GM19467 (cell line): ENCODE data around the gene CDX2.
A peak's percentile ranks its signal among the peaks of the same experiment; 100 is the strongest.
"Not testable (repeated sequence)": the region's sequence is repeated elsewhere in the genome, so short reads cannot be mapped to it uniquely, and the experiment has no call there.

Experiments
- ATAC-seq: cut with Tn5 transposase; IDR thresholded peaks from one replicate; pipeline ENCODE4 v1.9.1; 2021; ENCODE audit warnings: mild to moderate bottlenecking, moderate library complexity; ENCODE audit not compliant: unreplicated experiment

Gene CDX2

GRCh38 chr13:27969082-27969865, at the start of gene CDX2:
Gene CDX2 (minus strand): TSS chr13:27969315. CDS start chr13:27969006, 309 bp downstream.
- no peak for ATAC-seq

- ATAC-seq: no peak
Observed at GRCh38 chr13:28014301-28014700, 45.2 kb upstream of the CDX2 start.

GRCh38 chr13:28013482-28013881, 44.4 kb upstream of the CDX2 start:
- no peak for ATAC-seq

GRCh38 chr13:28012896-28013295, 43.8 kb upstream of the CDX2 start:
- ATAC-seq: peak; percentile 78

DNA sequence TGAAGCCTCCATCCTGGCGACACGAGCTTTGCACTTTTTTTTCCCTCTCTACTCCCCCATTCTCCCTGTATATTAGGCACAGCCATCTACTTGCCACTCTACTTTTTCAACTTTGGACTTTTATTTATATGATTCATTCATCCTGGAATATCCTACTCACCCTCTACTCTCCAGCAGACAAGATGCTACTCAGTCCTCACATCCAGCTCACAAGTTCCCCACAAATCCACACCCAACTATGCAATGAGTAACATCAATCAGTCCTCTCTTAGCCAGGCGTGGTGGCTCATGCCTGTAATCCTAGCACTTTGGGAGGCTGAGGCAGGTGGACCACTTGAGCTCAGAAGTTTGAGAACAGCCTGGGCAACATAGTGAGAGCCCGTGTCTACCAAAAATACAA, 43.3 kb upstream of the CDX2 start:
- no peak for ATAC-seq

DNA sequence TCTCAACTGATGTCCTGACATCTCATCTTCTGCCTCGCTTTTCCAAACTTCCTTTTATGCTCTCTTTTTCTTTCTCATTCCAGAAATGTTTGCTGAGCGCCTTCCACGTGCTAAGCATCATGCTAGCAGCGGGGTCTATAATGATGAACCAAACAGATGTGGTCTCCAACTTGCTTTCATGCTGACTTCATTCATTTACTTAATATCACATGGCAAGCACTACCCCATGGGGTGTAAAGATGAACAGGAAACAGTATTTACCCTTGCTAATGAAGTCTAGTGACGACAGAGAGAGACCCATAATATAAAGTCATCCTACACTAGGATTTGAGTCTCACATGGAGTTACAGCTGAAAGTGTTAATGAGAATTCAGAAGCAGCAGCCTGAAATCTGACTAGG, 40.9 kb upstream of the CDX2 start:
- ATAC-seq: no peak

DNA sequence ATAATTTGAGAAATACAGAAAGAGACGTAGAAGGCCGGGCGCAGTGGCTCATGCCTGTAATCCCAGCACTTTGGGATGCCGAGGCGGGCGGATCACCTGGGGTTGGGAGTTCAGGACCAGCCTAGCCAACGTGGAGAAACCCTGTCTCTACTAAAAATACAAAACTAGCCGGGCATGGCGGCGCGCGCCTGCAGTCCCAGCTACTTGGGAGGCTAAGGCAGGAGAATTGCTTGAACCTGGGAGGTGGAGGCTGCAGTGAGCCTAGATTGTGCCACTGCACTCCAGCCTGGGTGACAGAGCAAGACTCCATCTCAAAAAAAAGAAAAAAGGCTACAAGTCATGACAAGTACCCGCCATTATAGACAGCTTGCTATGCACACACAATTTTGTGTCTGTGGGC, 35.9 kb upstream of the CDX2 start:
- not testable (repeated sequence) for ATAC-seq

- no peak for ATAC-seq
Observed at GRCh38 chr13:28002886-28003698, 34.0 kb upstream of the CDX2 start.

GRCh38 chr13:28001837-28002473, 32.8 kb upstream of the CDX2 start:
- ATAC-seq: no peak

GRCh38 chr13:28001049-28001448, 31.9 kb upstream of the CDX2 start:
- no peak for ATAC-seq

DNA sequence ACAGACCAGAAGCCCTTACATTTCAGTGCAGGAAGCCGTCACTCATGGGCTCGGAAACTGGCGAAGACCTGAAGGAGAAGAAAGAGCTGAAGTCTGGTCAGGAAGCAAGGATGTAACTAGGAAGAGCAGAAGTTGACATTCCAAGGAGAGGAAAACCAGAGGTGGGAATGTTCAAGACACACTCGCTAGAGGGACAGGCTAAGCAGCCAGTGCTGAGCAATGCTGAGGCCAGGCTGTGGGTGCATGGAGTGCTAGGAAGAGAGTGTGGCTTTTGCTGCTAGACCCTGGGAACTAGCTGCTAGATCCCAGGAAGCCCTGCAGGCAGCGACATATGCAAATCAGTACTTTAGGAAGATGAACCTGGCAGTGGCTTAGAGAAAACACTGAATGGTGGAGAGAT, 31.5 kb upstream of the CDX2 start:
- ATAC-seq: no peak

- no peak for ATAC-seq
Observed at GRCh38 chr13:27997904-27998522, 28.9 kb upstream of the CDX2 start.

DNA sequence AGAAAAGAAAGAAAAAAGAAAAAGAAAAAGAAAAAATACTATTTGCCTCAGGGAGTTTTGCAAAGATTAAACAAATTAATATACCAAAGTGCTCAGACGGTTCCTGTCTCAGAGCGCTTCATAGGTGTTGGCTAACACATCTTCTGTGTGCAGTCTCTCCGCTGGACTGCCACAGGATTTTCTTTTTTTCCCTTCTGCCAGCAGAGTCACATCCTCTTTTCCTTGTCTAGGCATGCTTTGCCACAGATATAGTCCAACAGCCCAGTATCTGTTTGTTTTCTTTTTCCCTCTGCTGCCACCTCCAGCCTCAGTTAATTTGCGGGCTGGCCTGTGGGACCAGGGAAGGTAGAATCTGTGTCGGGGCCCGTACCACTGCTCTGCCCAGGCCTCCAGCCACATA, 22.8 kb upstream of the CDX2 start:
- no peak for ATAC-seq

GRCh38 chr13:27988520-27988919, 19.4 kb upstream of the CDX2 start, which contains the start of gene URAD:
Gene URAD (minus strand): TSS chr13:27988693. CDS start chr13:27988637, 56 bp downstream.
- ATAC-seq: no peak

DNA sequence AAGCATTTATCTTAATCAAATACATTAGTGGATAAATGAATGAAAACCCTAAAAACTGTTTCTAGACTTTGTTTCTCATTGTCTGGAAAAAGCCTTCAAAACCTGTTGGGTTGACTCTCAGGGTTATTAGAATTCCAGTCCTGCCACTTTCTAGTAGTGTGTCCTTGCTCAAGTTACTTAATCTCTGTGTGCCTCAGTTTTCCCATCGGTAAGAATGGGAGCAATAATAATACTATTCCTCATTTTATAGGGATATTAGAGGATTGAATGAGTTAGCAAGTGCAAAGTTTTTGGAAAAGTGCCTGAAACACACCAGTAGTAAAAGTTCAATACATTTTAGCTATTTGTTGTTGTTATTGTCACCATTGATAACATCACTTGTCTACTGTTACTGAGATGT, 16.5 kb upstream of the CDX2 start:
- no peak for ATAC-seq

GRCh38 chr13:27982361-27982760, 13.2 kb upstream of the CDX2 start:
- ATAC-seq: no peak

DNA sequence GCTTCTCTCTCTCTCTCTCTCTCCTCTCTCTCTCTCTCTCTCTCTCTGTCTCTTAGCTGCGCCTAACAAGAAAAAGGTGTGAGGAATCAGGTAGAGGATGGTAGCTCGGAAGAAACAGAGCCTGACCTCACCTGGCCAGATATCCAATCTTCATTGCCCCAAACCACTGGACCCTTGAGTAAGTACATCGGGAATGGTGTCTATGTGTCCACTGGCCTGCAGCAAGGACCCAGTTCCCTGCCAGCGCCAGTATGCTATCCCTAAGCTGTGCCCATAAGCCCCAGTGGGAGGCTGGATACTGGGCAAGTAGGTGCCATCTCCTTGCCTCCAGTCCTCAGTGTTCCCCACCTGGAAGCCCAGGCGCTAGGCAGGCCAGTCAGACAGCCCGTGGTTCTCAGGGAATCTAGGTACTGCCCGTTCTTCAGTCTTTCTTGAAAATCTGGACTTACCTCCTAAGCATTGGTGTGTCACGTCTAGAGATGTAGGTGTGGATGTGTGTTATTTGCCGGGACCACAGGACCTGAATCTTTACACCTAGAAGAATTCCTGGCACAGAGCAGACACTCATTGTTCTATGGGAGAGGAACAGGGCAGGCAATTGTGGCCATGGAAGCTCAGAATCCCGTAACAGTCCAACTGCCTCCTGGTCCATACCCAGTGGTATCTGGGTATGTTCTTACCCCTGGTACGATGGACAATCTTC, 12.0 kb upstream of the CDX2 start:
- no peak for ATAC-seq

GRCh38 chr13:27980280-27980998, 11.3 kb upstream of the CDX2 start:
- no peak for ATAC-seq

GRCh38 chr13:27979765-27980279, 10.7 kb upstream of the CDX2 start:
- no peak for ATAC-seq
